NCI-H128 (cell line): Measurements from ENCODE around the gene NSL1.
"Not testable (repeated sequence)": the region's sequence is repeated elsewhere in the genome, so short reads cannot be mapped to it uniquely, and the experiment has no call there.

ENCODE experiments used
- DNase-seq: peaks from one replicate; lab custom pipeline; 2025; ENCODE audit not compliant: unreplicated experiment; lab: John Stamatoyannopoulos, UW

Gene NSL1

GRCh38 chr1:212752252-212752933 lies 39.2 kb downstream of the NSL1 start:
- DNase-seq = no peak

GRCh38 chr1:212749821-212750535 lies 41.6 kb downstream of the NSL1 start:
- DNase-seq = no peak

- no peak for DNase-seq
These were observed 45.0 kb downstream of the NSL1 start for GRCh38 chr1:212746546-212746945.

GRCh38 chr1:212745303-212745702 lies 46.3 kb downstream of the NSL1 start:
- no peak for DNase-seq

GRCh38 chr1:212743901-212744475 lies 47.6 kb downstream of the NSL1 start:
- no peak for DNase-seq

- DNase-seq = no peak
These were observed 53.2 kb downstream of the NSL1 start for GRCh38 chr1:212738330-212738729.

- DNase-seq = no peak
These were observed 54.0 kb downstream of the NSL1 start for GRCh38 chr1:212737559-212737958.

- no peak for DNase-seq
These were observed 58.5 kb downstream of the NSL1 start for GRCh38 chr1:212733109-212733508.

- no peak for DNase-seq
These were observed 59.9 kb downstream of the NSL1 start for GRCh38 chr1:212731630-212732029.

GRCh38 chr1:212728606-212729005 lies 63.0 kb downstream of the NSL1 start:
- no peak for DNase-seq

- DNase-seq = no peak
These were observed 64.0 kb downstream of the NSL1 start for GRCh38 chr1:212727386-212728181.

- DNase-seq = not testable (repeated sequence)
These were observed 66.9 kb downstream of the NSL1 start for GRCh38 chr1:212724679-212725078.

- DNase-seq = no peak
These were observed 69.2 kb downstream of the NSL1 start for GRCh38 chr1:212722270-212722957.

- no peak for DNase-seq
These were observed 70.0 kb downstream of the NSL1 start for GRCh38 chr1:212721388-212722247.

- no peak for DNase-seq
These were observed 71.9 kb downstream of the NSL1 start for GRCh38 chr1:212719633-212720032.

- no peak for DNase-seq
These were observed 73.1 kb downstream of the NSL1 start for GRCh38 chr1:212718499-212718898.

- DNase-seq = no peak
These were observed 75.4 kb downstream of the NSL1 start for GRCh38 chr1:212716161-212716560.

GRCh38 chr1:212713465-212714136 lies 78.0 kb downstream of the NSL1 start:
- DNase-seq = no peak
